ENCODE data around the gene SDF2L1. TPM values are rescaled to one million over a fixed set of nuclear protein-coding genes. Genes with fewer than 3 reads are reported as not detected.
A peak's percentile ranks its signal among the peaks of the same experiment; 100 is the strongest.
"Not testable (repeated sequence)": the region's sequence is repeated elsewhere in the genome, so short reads cannot be mapped to it uniquely, and the experiment has no call there.

The SDF2L1 gene
- total RNA-seq, 1 experiment from 2014 or later = 91.5 TPM

DNA sequence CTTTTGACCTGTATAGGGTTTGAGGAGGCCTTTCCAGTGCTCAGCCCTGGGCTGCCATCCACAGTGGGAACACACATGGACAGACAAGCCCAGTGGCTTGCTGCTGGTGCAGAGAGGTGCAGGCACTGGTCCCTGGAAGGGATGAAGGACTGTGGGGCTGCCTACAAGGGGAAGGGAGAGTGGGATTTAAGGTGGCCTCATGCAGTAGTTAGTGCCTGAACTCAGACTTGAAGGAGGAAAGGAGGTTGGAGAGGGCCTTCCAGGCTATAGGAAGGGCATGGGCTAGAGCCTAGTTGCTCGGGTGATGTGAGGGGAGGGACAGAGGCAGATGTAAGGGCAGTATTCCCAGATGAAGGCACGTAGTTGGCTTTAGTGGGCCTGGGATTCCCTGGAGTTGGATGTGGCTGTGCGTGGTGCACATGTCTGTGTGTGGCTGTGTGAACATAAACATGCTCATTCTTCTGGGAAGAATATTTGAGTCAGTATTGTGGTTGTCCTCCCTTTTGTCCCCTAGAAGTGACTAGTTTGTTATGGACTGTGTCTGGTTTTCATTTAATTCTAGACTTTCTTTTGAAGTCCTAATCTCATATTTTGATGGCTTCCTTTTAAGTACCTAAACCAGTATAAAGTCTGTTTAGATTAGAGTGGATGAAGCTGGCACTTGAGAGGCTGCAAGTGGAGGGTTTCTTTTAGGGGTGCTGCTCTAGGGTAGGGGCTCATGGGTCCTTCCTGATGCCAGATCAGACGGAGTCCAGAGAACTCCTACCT is 30.7 kb upstream of the SDF2L1 start:
- no TSS peak for BruUV-seq (replicated peaks)
- H3K4me3 Mint-ChIP-seq (ENCODE audit: unreplicated experiment) = no peak overlapping the region
- H3K27me3 Mint-ChIP-seq (ENCODE audit: insufficient read depth, unreplicated experiment) = no peaks in the 10 kb centered on the region
- ChIA-PET CTCF (interaction anchor here (0.9 to 1.1 kb wide), 2 partner anchors 11 to 18 kb away, joined by 4 read pairs; no protein-coding TSS in a partner anchor), POLR2A (interaction anchor here (0.6 to 2.1 kb wide), 2 partner anchors 18 to 372 kb away, joined by 5 to 9 read pairs; no protein-coding TSS in a partner anchor)
- H3K36me3 Mint-ChIP-seq (ENCODE audit: insufficient read depth, unreplicated experiment) = peaks cover 72% of the 10 kb centered on the region
- H3K9me3 Mint-ChIP-seq (ENCODE audit: unreplicated experiment) = no peaks in the 10 kb centered on the region
- intact Hi-C loops (cut with micrococcal nuclease) = no loop called here
- DNase-seq (ENCODE audit: unreplicated experiment) = no peak
- TF ChIP-seq, protein P1, sequence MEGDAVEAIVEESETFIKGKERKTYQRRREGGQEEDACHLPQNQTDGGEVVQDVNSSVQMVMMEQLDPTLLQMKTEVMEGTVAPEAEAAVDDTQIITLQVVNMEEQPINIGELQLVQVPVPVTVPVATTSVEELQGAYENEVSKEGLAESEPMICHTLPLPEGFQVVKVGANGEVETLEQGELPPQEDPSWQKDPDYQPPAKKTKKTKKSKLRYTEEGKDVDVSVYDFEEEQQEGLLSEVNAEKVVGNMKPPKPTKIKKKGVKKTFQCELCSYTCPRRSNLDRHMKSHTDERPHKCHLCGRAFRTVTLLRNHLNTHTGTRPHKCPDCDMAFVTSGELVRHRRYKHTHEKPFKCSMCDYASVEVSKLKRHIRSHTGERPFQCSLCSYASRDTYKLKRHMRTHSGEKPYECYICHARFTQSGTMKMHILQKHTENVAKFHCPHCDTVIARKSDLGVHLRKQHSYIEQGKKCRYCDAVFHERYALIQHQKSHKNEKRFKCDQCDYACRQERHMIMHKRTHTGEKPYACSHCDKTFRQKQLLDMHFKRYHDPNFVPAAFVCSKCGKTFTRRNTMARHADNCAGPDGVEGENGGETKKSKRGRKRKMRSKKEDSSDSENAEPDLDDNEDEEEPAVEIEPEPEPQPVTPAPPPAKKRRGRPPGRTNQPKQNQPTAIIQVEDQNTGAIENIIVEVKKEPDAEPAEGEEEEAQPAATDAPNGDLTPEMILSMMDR (IDR thresholded peaks at IDR 0.05; ENCODE audit: unreplicated experiment) = no peak
- no peak overlapping the region for H3K27ac Mint-ChIP-seq (ENCODE audit: low read depth, unreplicated experiment)
- peaks cover 5% of the 10 kb centered on the region for H3K4me1 Mint-ChIP-seq (ENCODE audit: insufficient read depth, unreplicated experiment)

DNA sequence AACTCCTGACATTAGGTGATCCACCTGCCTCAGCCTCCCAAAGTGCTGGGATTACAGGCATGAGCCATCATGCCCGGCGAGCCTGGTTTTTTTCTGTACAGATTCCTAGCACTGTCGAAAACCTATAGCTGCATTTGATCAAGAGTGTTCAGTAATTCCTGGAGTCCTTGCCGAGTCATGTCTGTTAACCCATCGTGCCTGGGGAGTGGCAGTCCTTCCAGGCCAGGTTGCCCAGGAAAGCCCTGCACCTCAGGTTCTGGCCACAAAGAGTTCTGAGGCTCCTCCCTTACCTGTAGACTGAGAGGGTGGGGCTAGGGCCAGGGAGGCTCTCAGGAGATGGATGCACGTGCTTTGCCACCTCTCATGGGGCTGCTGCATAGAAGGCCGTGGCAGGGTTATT is 29.2 kb upstream of the SDF2L1 start:
- Mint-ChIP-seq H3K27me3 (ENCODE audit: insufficient read depth, unreplicated experiment) (no peaks in the 10 kb centered on the region), H3K36me3 (ENCODE audit: insufficient read depth, unreplicated experiment) (peaks cover 78% of the 10 kb centered on the region), H3K27ac (ENCODE audit: low read depth, unreplicated experiment) (no peak overlapping the region), H3K4me1 (ENCODE audit: insufficient read depth, unreplicated experiment) (no peaks in the 10 kb centered on the region), H3K4me3 (ENCODE audit: unreplicated experiment) (no peak overlapping the region), H3K9me3 (ENCODE audit: unreplicated experiment) (no peaks in the 10 kb centered on the region)
- CTCF ChIA-PET = no interaction called here
- DNase-seq (ENCODE audit: unreplicated experiment) = no peak
- intact Hi-C loops (cut with micrococcal nuclease) = no loop called here
- no TSS peak for BruUV-seq (replicated peaks)
- POLR2A ChIA-PET = interaction anchor here (1.6 kb wide), 1 partner anchor 10 kb away, joined by 7 read pairs; no protein-coding TSS in a partner anchor
- TF ChIP-seq, protein P1 (IDR thresholded peaks at IDR 0.05; ENCODE audit: unreplicated experiment) = no peak

DNA sequence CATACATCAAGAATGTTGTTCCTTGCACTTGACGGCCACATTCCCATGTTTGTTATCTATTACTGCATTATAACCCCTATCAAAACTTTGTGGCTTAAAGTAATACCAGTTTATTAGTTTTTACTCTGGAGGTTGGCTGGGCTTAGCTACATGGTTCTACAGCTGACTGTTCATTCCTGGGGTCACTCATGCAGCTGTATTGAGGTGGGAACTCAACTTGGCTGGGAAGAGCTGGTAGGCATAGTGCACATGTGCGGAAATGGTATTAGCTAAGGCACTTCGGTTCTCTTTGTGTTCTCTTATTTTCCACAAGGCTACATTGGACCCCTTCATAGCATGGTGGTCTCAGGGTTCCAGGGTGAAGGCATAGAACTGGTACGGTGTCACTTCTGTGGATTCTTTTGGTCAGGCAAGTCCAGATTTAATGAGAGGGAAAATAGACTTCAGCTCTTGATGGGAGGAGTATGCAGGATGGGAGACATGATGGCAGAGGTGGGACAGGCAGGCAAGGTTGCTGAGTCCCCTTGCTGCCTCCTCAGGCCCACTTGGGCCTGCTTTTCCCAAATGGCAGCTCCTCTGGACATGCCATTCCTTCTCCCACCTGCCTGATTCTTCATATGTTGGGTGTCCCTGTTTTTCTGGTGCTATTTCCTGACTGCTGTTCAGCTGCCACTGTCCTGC is 28.4 kb upstream of the SDF2L1 start:
- intact Hi-C loops (cut with micrococcal nuclease) = no loop called here
- TSS peak; percentile 6 for BruUV-seq (replicated peaks)
- ChIA-PET POLR2A (interaction anchor here (0.6 to 1.6 kb wide), 2 partner anchors 9 to 29 kb away, joined by 3 to 7 read pairs; no protein-coding TSS in a partner anchor), CTCF (interaction anchor here (0.8 to 0.9 kb wide), 2 partner anchors 14 to 16 kb away, joined by 3 to 4 read pairs; no protein-coding TSS in a partner anchor)
- no peaks in the 10 kb centered on the region for H3K9me3 Mint-ChIP-seq (ENCODE audit: unreplicated experiment)
- no peak overlapping the region for H3K27ac Mint-ChIP-seq (ENCODE audit: low read depth, unreplicated experiment)
- DNase-seq (ENCODE audit: unreplicated experiment) = no peak
- H3K4me1 Mint-ChIP-seq (ENCODE audit: insufficient read depth, unreplicated experiment) = no peaks in the 10 kb centered on the region
- TF ChIP-seq, protein P1 (IDR thresholded peaks at IDR 0.05; ENCODE audit: unreplicated experiment) = no peak
- H3K4me3 Mint-ChIP-seq (ENCODE audit: unreplicated experiment) = no peak overlapping the region
- no peaks in the 10 kb centered on the region for H3K27me3 Mint-ChIP-seq (ENCODE audit: insufficient read depth, unreplicated experiment)
- peaks cover 80% of the 10 kb centered on the region for H3K36me3 Mint-ChIP-seq (ENCODE audit: insufficient read depth, unreplicated experiment)

DNA sequence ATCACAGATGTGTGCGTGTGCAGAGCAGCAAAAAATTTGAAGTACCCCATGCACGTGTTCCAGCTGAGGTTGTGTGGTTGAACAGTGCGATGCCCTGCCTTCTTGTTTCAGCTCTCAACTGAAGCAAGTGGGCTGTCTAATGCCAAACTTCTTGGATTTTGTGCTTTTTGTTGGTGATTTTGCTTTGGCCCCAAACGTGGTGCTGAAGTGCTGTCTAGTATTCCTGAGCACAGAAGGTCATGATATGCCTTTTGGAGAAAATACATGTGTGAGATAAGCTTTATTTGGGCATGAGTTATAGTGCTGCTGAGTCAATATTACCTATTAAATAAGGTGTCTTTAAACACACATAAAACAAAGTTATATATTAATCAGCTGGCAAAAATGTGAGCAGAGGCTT is 26.4 kb upstream of the SDF2L1 start:
- no peak overlapping the region for H3K4me3 Mint-ChIP-seq (ENCODE audit: unreplicated experiment)
- CTCF ChIA-PET = interaction anchor here (0.7 to 1.3 kb wide), 4 partner anchors 10 to 41 kb away, joined by 3 to 4 read pairs (median 3); partner anchors contain the start of gene YDJC
- intact Hi-C loops (cut with micrococcal nuclease) = no loop called here
- H3K4me1 Mint-ChIP-seq (ENCODE audit: insufficient read depth, unreplicated experiment) = no peaks in the 10 kb centered on the region
- DNase-seq (ENCODE audit: unreplicated experiment) = no peak
- no peaks in the 10 kb centered on the region for H3K9me3 Mint-ChIP-seq (ENCODE audit: unreplicated experiment)
- H3K27ac Mint-ChIP-seq (ENCODE audit: low read depth, unreplicated experiment) = no peak overlapping the region
- H3K27me3 Mint-ChIP-seq (ENCODE audit: insufficient read depth, unreplicated experiment) = no peaks in the 10 kb centered on the region
- peaks cover 65% of the 10 kb centered on the region for H3K36me3 Mint-ChIP-seq (ENCODE audit: insufficient read depth, unreplicated experiment)
- TF ChIP-seq, protein P1 (IDR thresholded peaks at IDR 0.05; ENCODE audit: unreplicated experiment) = no peak
- BruUV-seq (replicated peaks) = no TSS peak
- POLR2A ChIA-PET = interaction anchor here (1.4 to 1.8 kb wide), 2 partner anchors 9 to 13 kb away, joined by 5 to 9 read pairs; no protein-coding TSS in a partner anchor

DNA sequence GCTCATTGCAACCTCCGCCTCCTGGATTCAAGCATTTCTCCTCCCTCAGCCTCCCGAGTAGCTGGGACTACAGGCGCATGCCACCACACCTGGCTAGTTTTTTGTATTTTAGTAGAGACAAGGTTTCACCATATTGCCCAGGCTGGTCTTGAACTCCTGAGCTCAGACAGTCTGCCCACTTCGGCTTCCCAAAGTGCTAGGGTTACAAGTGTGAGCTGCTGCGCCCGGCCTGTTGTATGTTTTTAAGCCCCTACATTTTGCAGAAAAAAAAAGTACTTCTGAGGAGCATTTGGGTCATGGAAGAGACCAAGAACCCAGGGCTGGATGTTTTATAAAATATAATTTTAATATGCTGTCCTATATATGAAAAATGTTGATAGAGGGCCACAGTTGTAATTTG is 24.8 kb upstream of the SDF2L1 start:
- H3K4me3 Mint-ChIP-seq (ENCODE audit: unreplicated experiment); DNase-seq (ENCODE audit: unreplicated experiment); H3K27ac Mint-ChIP-seq (ENCODE audit: low read depth, unreplicated experiment); intact Hi-C loops (cut with micrococcal nuclease); H3K9me3 Mint-ChIP-seq (ENCODE audit: unreplicated experiment); H3K4me1 Mint-ChIP-seq (ENCODE audit: insufficient read depth, unreplicated experiment); BruUV-seq (replicated peaks); H3K27me3 Mint-ChIP-seq (ENCODE audit: insufficient read depth, unreplicated experiment): not testable (repeated sequence)
- peaks cover 69% of the 10 kb centered on the region for H3K36me3 Mint-ChIP-seq (ENCODE audit: insufficient read depth, unreplicated experiment)
- CTCF ChIA-PET = interaction anchor here (1.4 kb wide), 1 partner anchor 30 kb away, joined by 4 read pairs; no protein-coding TSS in a partner anchor
- POLR2A ChIA-PET = interaction anchor here (1.0 to 1.8 kb wide), 4 partner anchors 9 to 12 kb away, joined by 3 to 6 read pairs (median 4); no protein-coding TSS in a partner anchor
